Colonic mucosa (tissue), 4 donors: ENCODE results near the gene WWOX. TPM values are rescaled to one million over a fixed set of nuclear protein-coding genes. Genes with fewer than 3 reads are reported as not detected.

Experiments used
- DNase-seq: peaks from one replicate; pipeline ENCODE4 v3.0.0-alpha.2; 2020
- H3K27ac ChIP-seq: fragments of 200-600 bp; one replicate; pipeline ENCODE4 v1.8.0; 2021
- H3K27me3 ChIP-seq: fragments of 200-600 bp; one replicate; pipeline ENCODE4 v1.8.0; 2021
- H3K36me3 ChIP-seq: fragments of 200-600 bp; one replicate; pipeline ENCODE4 v1.8.0; 2021
- H3K4me1 ChIP-seq: fragments of 200-600 bp; one replicate; pipeline ENCODE4 v1.8.0; 2021; ENCODE audit warnings: mild to moderate bottlenecking
- H3K4me3 ChIP-seq: fragments of 200-600 bp; one replicate; pipeline ENCODE4 v1.8.0; 2021
- H3K9ac ChIP-seq, 2 donors: one replicate each; pipeline ENCODE4 v1.7.0; 2013; ENCODE audit warnings: control low read depth in 2 of 2, low read depth in 2 of 2, low read length in 2 of 2
- H3K9me3 ChIP-seq: fragments of 200-600 bp; one replicate; pipeline ENCODE4 v1.8.0; 2021
- CTCF ChIP-seq: fragments of 200-600 bp; IDR thresholded peaks from one replicate; pipeline ENCODE4 v1.8.0; 2022; ENCODE audit warnings: antibody characterized with exemption, mild to moderate bottlenecking
- intact Hi-C: fragments of 100-400 bp; cut with DNase I; formaldehyde crosslinking; loops from one replicate; pipeline ENCODE4 v1.14.1; 2022
- total RNA-seq, 2 donors: library from RNA; stranded (reverse); fragmentation: NEBNext Ultra II Directional in 1 of 2; extraction: Animal tissue kit (Norgen Biotek cat#: 25700) in 1 of 2; gene quantifications; one replicate each; pipeline ENCODE4 v1.2.1, GENCODE V29; 2021
- donor health status: healthy.
- donor health status: DM: no; HTN: no; CAD: no.
- donor health status: DM: no; HTN: no; CAD: no.

The WWOX gene
- total RNA-seq, 2 donors from 2014 or later: 7.2 to 11.0 TPM

- no peak for TF ChIP-seq CTCF
- no peaks in the 10 kb centered on the region for H3K4me1 ChIP-seq
- no peaks in the 10 kb centered on the region for H3K9me3 ChIP-seq
- H3K36me3 ChIP-seq: no peaks in the 10 kb centered on the region
- intact Hi-C loops: no loop called here
- no peak for DNase-seq
- H3K4me3 ChIP-seq: no peak overlapping the region
- H3K27me3 ChIP-seq: no peaks in the 10 kb centered on the region
- no peak overlapping the region for H3K9ac ChIP-seq
- H3K27ac ChIP-seq: no peak overlapping the region
Observed at GRCh38 chr16:78783570-78784079, 684.2 kb downstream of the WWOX start.

DNA sequence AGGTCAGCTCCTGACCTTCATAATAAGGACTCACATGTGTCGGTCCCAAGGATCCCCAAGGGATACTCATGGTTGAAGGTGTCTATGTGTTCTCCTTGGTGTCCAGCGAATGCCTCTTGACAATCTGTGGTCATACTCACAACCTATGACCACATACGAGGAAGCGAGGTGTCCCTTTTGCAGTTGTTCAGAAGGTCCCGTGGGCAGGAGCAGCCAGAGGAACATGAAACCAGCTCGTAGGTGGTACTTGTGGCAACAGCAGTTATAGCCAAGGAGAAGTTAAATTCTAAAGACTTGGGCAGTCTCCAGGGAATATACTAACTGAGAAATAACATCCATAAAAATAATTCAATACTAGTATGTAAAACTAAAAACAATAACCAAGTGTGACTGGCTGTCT, 685.3 kb downstream of the WWOX start:
- TF ChIP-seq CTCF: no peak
- H3K36me3 ChIP-seq: no peaks in the 10 kb centered on the region
- H3K27me3 ChIP-seq: no peaks in the 10 kb centered on the region
- no peak overlapping the region for H3K27ac ChIP-seq
- H3K4me1 ChIP-seq: no peaks in the 10 kb centered on the region
- H3K9me3 ChIP-seq: no peaks in the 10 kb centered on the region
- no peak overlapping the region for H3K4me3 ChIP-seq
- H3K9ac ChIP-seq: no peak overlapping the region
- intact Hi-C loops: no loop called here
- no peak for DNase-seq

- no peaks in the 10 kb centered on the region for H3K27me3 ChIP-seq
- no peak overlapping the region for H3K9ac ChIP-seq
- H3K4me1 ChIP-seq: no peaks in the 10 kb centered on the region
- TF ChIP-seq CTCF: no peak
- H3K9me3 ChIP-seq: no peaks in the 10 kb centered on the region
- intact Hi-C loops: no loop called here
- H3K36me3 ChIP-seq: no peaks in the 10 kb centered on the region
- no peak overlapping the region for H3K27ac ChIP-seq
- no peak overlapping the region for H3K4me3 ChIP-seq
- no peak for DNase-seq
Observed at GRCh38 chr16:78785218-78785617, 685.8 kb downstream of the WWOX start.

GRCh38 chr16:78786635-78787034, 687.2 kb downstream of the WWOX start:
- no peak overlapping the region for H3K9ac ChIP-seq
- no peak for TF ChIP-seq CTCF
- no peak overlapping the region for H3K27ac ChIP-seq
- no peaks in the 10 kb centered on the region for H3K36me3 ChIP-seq
- no peak overlapping the region for H3K4me3 ChIP-seq
- no peaks in the 10 kb centered on the region for H3K9me3 ChIP-seq
- H3K4me1 ChIP-seq: no peaks in the 10 kb centered on the region
- intact Hi-C loops: no loop called here
- H3K27me3 ChIP-seq: no peaks in the 10 kb centered on the region
- no peak for DNase-seq

DNA sequence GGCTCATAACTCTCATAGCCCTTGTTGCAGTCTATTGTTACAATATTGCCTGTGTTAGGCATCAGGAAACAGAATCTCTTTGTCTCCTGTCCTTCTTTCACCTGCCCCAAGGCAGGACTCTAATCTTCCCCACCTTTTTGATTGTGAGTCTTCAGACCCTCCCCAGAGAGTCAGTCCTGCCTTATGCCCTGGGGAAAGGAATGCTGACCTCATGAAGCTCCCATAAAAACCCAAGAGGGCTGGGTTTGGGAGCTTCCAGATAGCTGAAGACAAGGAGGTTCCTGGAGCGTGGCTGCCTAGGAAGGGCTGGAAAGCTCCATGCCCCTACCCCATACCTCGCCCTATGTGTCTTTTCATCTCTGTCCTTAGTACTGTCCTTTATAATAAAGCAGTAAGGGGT, 688.8 kb downstream of the WWOX start:
- H3K36me3 ChIP-seq: no peaks in the 10 kb centered on the region
- H3K4me1 ChIP-seq: no peaks in the 10 kb centered on the region
- DNase-seq: no peak
- no peaks in the 10 kb centered on the region for H3K9me3 ChIP-seq
- TF ChIP-seq CTCF: no peak
- H3K27me3 ChIP-seq: no peaks in the 10 kb centered on the region
- no peak overlapping the region for H3K4me3 ChIP-seq
- no peak overlapping the region for H3K27ac ChIP-seq
- intact Hi-C loops: no loop called here
- no peak overlapping the region for H3K9ac ChIP-seq

DNA sequence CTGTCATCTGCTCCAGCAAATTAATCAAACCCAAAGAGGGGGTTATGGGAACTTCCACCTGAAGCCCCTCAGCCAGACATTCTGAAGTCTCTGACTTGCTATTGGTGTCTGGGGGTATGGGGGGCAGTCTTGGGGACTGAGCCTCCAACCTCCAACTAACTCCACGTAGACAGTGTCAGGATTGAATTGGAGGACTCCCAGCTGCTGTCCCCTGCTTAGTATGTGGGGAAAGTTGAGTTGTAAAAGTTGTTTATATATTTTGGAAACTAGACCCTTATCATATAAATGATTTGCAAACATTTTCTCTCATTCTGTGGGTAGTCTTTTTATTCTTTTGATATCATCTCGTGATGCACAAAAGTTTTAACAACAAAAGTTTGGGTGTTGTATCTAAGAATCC, 689.2 kb downstream of the WWOX start:
- H3K4me1 ChIP-seq: no peaks in the 10 kb centered on the region
- no peak overlapping the region for H3K9ac ChIP-seq
- no peak for DNase-seq
- H3K36me3 ChIP-seq: no peaks in the 10 kb centered on the region
- H3K27ac ChIP-seq: no peak overlapping the region
- intact Hi-C loops: no loop called here
- H3K27me3 ChIP-seq: no peaks in the 10 kb centered on the region
- H3K4me3 ChIP-seq: no peak overlapping the region
- H3K9me3 ChIP-seq: no peaks in the 10 kb centered on the region
- no peak for TF ChIP-seq CTCF
